Measurements from ENCODE around the gene RPAP3. TPM values are rescaled to one million over a fixed set of nuclear protein-coding genes. Genes with fewer than 3 reads are reported as not detected.

Gene RPAP3
- total RNA-seq, 1 donor from 2014 or later: 7.6 TPM

- H3K27me3 ChIP-seq (ENCODE audit: control insufficient read depth, insufficient read depth, low read length): no peaks in the 10 kb centered on the region
- FAIRE-seq: no peak
- TF ChIP-seq CTCF (IDR thresholded peaks at IDR 0.05; ENCODE audit: insufficient read depth, low read length, severe bottlenecking): no peak
These were observed 30.4 kb upstream of the RPAP3 start for GRCh38 chr12:47736216-47736615.

GRCh38 chr12:47735649-47736048 is 29.8 kb upstream of the RPAP3 start:
- no peak for TF ChIP-seq CTCF (IDR thresholded peaks at IDR 0.05; ENCODE audit: insufficient read depth, low read length, severe bottlenecking)
- Histone ChIP-seq H3K4me3 (ENCODE audit: low read depth, low read length) (no peak overlapping the region), H3K36me3 (ENCODE audit: control insufficient read depth, insufficient read depth, low read length) (no peaks in the 10 kb centered on the region)

More at GRCh38 chr12:47736216-47736615, 30.4 kb upstream of the RPAP3 start:
- DNase-seq (ENCODE audit: low read depth): no peak
- H3K36me3 ChIP-seq (ENCODE audit: control insufficient read depth, insufficient read depth, low read length): no peaks in the 10 kb centered on the region
- H3K4me3 ChIP-seq (ENCODE audit: low read depth, low read length): no peak overlapping the region

GRCh38 chr12:47734725-47735480 is 29.1 kb upstream of the RPAP3 start:
- H3K36me3 ChIP-seq (ENCODE audit: control insufficient read depth, insufficient read depth, low read length): no peaks in the 10 kb centered on the region
- no peak for FAIRE-seq
- H3K4me3 ChIP-seq (ENCODE audit: low read depth, low read length): no peak overlapping the region
- TF ChIP-seq CTCF (IDR thresholded peaks at IDR 0.05; ENCODE audit: insufficient read depth, low read length, severe bottlenecking): no peak
- DNase-seq (ENCODE audit: low read depth): no peak
- no peaks in the 10 kb centered on the region for H3K27me3 ChIP-seq (ENCODE audit: control insufficient read depth, insufficient read depth, low read length)

More at GRCh38 chr12:47735649-47736048, 29.8 kb upstream of the RPAP3 start:
- FAIRE-seq: no peak
- H3K27me3 ChIP-seq (ENCODE audit: control insufficient read depth, insufficient read depth, low read length): no peaks in the 10 kb centered on the region
- peak; percentile 48 for DNase-seq (ENCODE audit: low read depth)

- Histone ChIP-seq H3K4me3 (ENCODE audit: low read depth, low read length) (no peak overlapping the region), H3K27me3 (ENCODE audit: control insufficient read depth, insufficient read depth, low read length) (no peaks in the 10 kb centered on the region), H3K36me3 (ENCODE audit: control insufficient read depth, insufficient read depth, low read length) (no peaks in the 10 kb centered on the region)
- FAIRE-seq: no peak
- TF ChIP-seq CTCF (IDR thresholded peaks at IDR 0.05; ENCODE audit: insufficient read depth, low read length, severe bottlenecking): no peak
- DNase-seq (ENCODE audit: low read depth): no peak
These were observed 27.3 kb upstream of the RPAP3 start for GRCh38 chr12:47733142-47733541.

DNA sequence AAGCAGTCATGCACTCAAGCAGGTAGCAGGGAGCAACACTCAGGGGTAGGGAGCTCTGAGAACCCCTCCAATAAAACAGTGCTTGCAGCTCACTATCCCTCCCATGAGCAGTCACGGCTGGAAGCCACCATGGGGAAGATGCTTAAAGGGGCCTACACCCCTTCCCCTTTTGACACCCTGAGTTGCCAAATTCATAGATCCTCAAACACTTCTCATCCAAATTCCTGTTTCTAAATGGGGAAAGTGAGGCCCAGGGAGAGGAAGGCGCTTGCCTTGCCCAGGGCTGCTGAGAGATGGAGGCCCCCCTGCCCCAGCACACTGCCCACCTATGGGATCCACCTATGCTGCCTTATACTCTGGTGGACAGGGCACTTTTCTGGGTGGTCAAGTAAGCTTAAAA is 26.7 kb upstream of the RPAP3 start:
- no peak for TF ChIP-seq CTCF (IDR thresholded peaks at IDR 0.05; ENCODE audit: insufficient read depth, low read length, severe bottlenecking)
- DNase-seq (ENCODE audit: low read depth): no peak
- Histone ChIP-seq H3K36me3 (ENCODE audit: control insufficient read depth, insufficient read depth, low read length) (no peaks in the 10 kb centered on the region), H3K4me3 (ENCODE audit: low read depth, low read length) (no peak overlapping the region), H3K27me3 (ENCODE audit: control insufficient read depth, insufficient read depth, low read length) (no peaks in the 10 kb centered on the region)
- FAIRE-seq: no peak

DNA sequence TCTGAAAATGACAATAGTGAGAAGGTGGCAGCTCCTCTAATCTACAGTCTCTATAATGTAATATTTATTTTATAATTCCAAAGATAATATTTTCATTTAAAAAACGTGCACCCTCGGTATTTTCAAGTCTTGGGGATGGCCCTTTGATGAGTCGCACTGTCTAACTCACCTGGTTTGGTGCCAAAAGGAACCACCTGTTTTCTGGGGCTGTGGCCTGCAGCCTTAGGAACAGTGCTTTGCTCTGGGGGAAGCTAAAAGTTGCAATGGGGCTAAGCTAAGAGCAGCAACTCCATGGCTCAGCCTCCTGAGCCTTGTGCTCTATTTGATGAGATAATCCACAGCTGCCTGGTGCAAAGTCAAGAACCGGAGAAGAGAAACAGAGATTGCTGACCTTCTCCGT is 25.9 kb upstream of the RPAP3 start:
- no peaks in the 10 kb centered on the region for H3K27me3 ChIP-seq (ENCODE audit: control insufficient read depth, insufficient read depth, low read length)
- no peak overlapping the region for H3K4me3 ChIP-seq (ENCODE audit: low read depth, low read length)
- DNase-seq (ENCODE audit: low read depth) (no peak), FAIRE-seq (no peak)
- H3K36me3 ChIP-seq (ENCODE audit: control insufficient read depth, insufficient read depth, low read length): no peaks in the 10 kb centered on the region
- no peak for TF ChIP-seq CTCF (IDR thresholded peaks at IDR 0.05; ENCODE audit: insufficient read depth, low read length, severe bottlenecking)
